ENCODE results near the gene NTN1.
"Not testable (repeated sequence)": the region's sequence is repeated elsewhere in the genome, so short reads cannot be mapped to it uniquely, and the experiment has no call there.

Gene NTN1

GRCh38 chr17:9127340-9127739, 106.0 kb downstream of the NTN1 start:
- DNase-seq, result no peak

DNA sequence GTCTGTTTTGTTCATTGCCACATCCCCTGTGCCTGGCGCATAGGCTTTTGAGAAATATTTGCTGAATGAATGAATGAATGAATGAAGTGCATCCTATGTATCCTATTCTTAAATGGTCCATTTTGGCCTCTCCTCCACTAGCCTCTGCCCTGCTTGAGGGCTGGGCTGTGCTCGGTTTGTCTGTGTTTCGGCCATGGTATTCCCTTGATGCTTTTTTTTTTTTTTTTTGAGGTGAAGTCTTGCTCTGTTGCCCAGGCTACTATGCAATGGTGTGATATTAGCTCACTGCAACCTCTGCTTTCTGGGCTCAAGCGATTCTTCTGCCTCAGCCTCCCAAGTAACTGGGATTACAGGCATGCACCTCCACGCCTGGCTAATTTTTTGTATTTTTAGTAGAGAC, 110.1 kb downstream of the NTN1 start:
- no peak for DNase-seq

- DNase-seq, result no peak
Measured at GRCh38 chr17:9132291-9132690, 111.0 kb downstream of the NTN1 start.

- DNase-seq, result no peak
Measured at GRCh38 chr17:9132944-9133610, 111.8 kb downstream of the NTN1 start.

DNA sequence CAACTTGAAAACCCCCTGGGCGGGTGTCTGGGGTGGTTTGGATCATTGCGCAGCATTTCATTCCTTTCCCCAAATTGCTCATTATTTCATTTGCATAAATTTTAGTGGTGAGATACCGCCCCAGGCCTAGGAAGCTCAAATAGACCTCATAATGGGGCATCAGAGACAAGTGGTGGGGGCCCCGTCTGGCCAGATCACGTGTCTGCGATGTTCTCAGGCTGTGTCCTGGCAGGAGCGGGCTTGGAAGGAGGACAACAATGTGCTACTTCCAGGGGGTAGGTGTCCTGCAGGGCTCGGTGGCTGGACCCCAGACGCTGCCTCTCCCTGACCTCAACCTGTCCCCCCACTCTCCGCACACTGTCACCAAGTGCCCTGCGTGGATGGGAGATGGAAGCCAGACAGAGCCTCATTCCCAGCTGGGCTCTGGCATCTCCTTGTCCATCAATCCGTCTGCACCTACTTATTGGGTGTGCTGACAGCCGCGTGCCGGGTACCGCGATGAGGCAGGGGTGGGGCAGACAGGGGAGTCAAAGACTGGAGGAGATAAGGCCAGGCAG, 116.9 kb downstream of the NTN1 start:
- no peak for DNase-seq

GRCh38 chr17:9139695-9140094, 118.4 kb downstream of the NTN1 start:
- DNase-seq, result no peak

DNA sequence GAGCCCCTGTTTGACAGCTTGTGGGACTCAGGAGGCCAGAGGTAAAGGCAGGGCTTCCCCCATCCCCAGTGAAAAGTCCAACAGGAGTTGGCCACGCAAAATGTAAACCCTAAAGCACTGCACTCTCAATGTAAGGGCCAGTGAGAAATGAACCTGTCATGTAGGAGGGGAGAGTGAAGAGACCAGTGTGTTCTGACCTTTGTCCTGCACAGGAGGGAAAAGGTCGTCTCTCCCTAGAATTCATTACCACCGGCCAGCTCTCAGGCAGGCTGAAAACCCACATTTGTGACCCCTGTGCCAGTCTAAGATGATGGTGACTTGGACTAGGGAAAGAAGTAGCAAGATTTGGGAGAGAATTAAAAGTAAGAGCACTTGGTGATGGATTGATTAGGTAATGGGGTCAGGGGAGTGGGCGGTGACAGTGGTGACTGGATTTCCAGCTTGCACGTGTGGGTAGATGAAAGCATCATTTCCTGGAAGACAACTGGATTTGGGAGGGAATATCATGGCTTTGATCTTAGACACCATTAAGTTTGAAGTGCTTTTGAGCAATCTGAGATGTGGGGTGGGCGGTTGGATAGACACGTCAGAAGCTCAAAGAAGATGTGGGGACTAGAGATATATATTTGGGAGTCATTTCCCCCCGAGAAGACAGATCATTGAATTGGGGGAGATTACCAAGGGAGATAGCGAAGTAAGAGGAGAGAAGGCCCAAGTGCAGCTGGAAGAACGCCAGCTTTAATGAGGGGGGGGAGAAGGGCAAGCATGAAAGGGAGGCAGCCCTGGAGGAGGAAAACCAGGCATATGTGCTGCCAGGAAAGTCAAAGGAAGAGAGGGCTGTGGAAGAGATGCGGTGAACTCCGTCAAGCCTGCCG, 119.5 kb downstream of the NTN1 start:
- DNase-seq, result no peak

DNA sequence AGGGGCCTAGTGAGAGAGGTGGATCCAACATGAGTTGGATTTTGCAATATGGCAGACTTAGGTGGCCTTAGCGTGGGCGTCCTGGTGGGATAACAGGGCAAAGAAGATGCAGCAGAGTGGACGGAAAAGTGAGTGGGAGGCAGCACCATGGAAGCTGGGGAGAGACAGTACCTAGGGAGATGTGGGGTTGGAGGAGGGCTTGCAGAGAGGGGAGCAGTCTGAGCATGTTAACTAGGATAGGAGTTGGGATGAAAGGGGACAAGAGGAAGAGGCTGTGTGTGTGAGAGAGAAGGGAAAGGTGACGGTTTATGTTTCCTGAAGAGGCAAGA, 120.1 kb downstream of the NTN1 start:
- DNase-seq, result no peak

DNA sequence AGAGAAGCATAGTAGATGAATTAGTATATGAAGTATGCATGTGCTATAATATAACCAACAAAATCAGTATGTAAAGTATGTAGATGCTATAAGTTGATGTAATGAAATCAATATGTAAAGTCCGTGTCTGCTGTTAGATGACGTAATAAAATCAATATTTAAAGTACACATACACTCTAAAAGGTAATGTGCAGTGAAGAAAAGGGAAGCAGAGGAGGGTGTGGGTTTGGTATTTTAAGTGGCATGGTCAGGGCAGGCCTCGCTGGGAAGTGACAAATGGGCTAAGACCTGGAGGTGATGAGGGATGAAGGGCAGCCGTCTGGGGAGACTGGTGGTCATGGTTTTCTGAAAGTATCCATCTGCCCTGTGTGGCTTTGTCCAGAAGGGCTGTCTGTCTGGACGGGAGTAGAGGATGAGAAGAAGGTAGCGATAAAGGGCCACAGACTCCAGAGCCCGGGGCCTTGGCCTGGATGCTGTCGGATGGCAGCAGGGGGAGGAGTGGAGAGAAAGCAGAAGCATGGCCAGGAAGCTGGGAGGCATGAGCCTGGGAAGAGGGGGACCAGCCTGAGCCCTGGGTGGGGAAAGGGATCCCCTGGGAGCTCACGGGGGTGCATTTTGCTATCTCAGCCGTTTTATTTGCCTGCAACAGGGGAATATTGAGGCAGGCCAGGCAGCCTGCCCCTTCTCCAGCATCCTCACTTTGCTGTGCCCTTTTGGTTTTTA, 121.6 kb downstream of the NTN1 start:
- DNase-seq, result no peak

- no peak for DNase-seq
Measured at GRCh38 chr17:9144502-9145249, 123.4 kb downstream of the NTN1 start.

GRCh38 chr17:9146064-9146463, 124.8 kb downstream of the NTN1 start:
- DNase-seq, result no peak

DNA sequence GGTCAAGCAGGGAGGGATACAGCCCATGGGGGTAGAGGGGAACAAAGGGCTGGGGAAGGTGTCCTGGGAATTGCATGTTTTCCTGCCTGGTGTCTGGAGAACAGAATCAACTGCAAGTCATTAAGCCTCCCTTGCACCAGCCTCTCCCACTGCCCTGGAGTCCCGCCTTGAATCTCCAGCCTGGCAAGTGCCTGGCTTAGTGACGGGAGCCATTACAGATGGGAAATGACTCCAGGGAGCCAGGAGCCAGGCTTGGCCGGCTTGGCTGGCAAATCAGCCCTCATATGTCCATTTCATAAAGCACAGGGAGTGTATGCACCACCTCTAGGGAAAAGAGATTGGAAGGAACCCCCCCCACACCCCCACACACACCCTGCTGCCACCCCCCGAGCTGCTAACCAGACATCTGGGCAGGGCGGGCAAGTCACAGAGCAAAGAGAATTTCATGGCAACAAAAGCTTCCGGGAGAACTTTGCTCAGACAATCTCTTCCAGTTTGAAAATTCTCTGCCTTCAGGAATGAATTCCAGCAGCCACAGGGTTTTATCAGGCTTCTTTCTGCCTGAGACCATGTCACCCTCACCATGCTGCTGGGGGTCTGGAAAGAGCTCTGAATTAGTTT, 127.7 kb downstream of the NTN1 start:
- no peak for DNase-seq

DNA sequence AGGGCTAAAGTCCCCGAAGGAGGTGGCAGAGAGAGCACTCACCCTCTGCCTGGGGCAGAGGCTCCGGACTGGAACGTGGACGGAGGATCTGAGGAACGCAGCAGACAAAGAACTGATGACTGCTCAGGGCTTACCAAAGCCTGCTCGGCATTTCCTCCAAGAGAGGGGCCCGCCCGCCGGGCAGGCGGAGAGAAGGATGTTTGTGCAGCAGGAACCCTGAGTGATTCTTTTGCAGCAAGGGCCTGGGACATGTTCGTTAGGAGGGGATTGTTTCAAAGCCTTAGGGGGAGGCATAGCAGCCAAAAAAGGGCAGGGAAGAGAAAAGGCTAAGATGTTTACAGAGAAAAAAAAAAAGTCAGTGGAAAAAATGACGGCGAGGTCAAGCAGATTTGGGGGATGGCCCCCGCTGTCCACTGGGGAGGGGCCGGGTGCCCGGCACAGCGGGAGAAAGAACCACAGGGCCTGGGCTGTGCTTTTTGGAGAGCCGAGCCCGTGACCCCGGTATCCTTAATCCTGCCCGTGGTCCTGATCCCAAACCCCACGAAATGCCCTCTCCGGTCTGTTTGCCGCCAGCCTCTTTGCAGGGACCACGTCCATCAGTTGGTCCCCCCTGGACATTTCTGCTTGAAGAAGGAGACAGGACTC, 129.3 kb downstream of the NTN1 start:
- no peak for DNase-seq

GRCh38 chr17:9151091-9151490, 129.8 kb downstream of the NTN1 start:
- no peak for DNase-seq

- DNase-seq, result not testable (repeated sequence)
Measured at GRCh38 chr17:9151740-9152139, 130.4 kb downstream of the NTN1 start.

- DNase-seq, result no peak
Measured at GRCh38 chr17:9158544-9159452, 137.5 kb downstream of the NTN1 start.

DNA sequence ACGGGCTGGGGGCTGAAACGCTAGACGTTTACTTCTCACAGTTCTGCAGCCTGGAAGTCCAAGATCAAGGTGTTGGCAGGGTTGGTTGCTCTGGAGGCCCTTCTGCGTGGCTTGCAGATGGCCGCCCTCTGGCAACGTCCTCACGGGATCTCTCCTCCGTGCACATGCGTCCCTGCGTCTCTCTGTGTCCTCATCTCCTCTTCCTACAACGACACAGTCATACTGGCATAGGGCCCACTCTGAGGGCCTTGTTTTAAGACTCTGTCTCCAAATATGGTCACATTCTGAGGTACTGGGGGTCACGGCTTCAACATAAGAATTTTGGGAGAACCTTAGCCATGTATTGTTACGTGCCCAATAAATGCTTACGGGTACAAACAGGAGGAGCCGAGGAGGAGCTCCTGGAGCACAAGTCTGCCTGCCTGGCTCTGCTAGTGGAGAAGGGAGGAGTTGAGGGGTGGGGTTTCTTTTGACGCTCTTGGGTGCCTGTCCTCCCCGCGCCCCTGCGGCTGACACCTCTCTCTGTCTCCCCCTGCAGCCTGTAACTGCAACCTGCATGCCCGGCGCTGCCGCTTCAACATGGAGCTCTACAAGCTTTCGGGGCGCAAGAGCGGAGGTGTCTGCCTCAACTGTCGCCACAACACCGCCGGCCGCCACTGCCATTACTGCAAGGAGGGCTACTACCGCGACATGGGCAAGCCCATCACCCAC, 141.1 kb downstream of the NTN1 start:
- DNase-seq, result no peak

- no peak for DNase-seq
Measured at GRCh38 chr17:9166788-9167187, 145.5 kb downstream of the NTN1 start.

DNA sequence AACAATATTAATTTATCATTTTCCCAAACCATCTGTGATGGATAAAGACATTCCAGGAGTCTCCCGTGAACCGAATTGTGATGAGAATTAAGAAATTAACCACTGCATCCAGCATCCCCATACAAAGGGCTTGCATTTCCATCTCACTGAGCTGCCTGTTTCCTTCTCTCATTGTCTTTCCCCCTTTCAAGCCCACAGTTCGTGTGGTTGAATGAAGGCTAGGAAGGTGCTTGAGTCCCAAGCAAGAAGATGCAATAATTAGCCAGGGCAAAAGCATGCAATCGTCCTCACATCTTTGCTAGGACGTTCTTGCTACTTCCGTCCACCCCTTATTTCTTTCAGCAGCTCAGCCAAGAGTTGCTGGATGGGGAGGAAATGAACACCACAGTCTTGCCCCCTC, 146.1 kb downstream of the NTN1 start:
- no peak for DNase-seq

DNA sequence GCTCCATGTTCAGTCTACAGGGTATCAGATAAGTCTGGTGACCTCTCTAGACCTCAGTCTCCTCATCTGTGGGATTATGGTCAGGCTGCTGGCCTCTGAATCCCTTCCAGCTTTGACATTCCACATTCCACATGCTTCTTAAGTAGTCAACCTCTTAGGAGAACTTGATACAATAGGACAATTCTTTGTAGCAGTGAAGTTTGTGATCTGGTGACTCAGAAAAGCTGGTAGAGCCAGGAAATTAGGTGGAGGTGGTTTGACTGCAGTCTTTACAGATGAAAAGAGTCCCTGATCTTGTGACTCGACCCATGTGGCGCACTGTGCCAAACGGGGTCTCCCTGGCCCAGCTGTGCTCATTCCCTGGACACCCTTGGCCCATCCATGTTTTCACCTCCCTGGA, 147.8 kb downstream of the NTN1 start:
- no peak for DNase-seq
